Transverse colon (tissue), 3 donors: ENCODE data around the gene IL16.

ENCODE experiments used
- CTCF ChIP-seq, 5 experiments: fragments of 200-600 bp in 3 of 5; fragments of 450-650 bp in 2 of 5; sonication (generic) in 3 of 5; IDR thresholded peaks; 1 replicate in 2 of 5; 2 replicates in 3 of 5; pipeline ENCODE4 v1.5.1; 2016 to 2017; ENCODE audit warnings: antibody characterized with exemption in 5 of 5, inconsistent platforms in 3 of 5, mild to moderate bottlenecking in 2 of 5, moderate library complexity in 1 of 5
- POLR2A ChIP-seq: fragments of 450-650 bp; IDR thresholded peaks from one replicate; pipeline ENCODE4 v1.6.1; 2016; ENCODE audit warnings: antibody characterized with exemption, mild to moderate bottlenecking, moderate library complexity

DNA sequence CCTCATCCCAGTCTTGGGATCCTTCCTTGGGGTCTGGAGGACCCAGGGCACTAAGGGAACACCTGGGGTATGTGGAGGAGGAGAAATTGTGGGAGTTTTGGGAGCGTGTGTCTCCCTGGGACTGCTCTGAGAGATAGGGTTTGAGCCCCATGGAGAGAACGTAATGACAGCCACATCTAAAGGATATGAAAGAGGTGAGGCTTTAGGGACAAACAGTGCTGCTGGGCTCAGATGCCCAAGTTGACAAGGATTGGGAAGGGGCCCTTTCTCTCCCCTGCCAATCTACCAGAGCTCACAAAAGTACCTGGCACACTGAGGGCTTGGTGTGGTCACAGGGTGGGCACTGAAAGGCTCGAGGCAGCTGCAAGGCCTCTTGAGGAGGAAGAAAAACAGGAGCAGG lies 140.6 kb downstream of the IL16 start:
- TF ChIP-seq POLR2A (no peak), CTCF (IDR thresholded peaks at IDR 0.05) (no peak)
